Body of pancreas (tissue), 4 donors: ENCODE results near the gene SEMA3A. TPM values are rescaled to one million over a fixed set of nuclear protein-coding genes. Genes with fewer than 3 reads are reported as not detected.

Experiments used
- ATAC-seq: fragments of 150-250 bp; one replicate; pipeline ENCODE4 v1.9.1; 2016
- DNase-seq, 4 donors: peaks; one replicate each; pipeline ENCODE4 v3.0.0-alpha.2; 2019
- H3K27ac ChIP-seq, 4 donors: fragments of 200-600 bp; sonication (generic); 1 replicate in 3 of 4; 2 replicates in 1 of 4; pipeline versions ENCODE4 v1.5.1 to v1.6.1; 2016 to 2019; ENCODE audit warnings: mild to moderate bottlenecking in 1 of 4, mixed read lengths in 1 of 4, moderate library complexity in 1 of 4
- H3K27me3 ChIP-seq, 2 donors: fragments of 200-600 bp; sonication (generic); one replicate each; pipeline ENCODE4 v1.6.0; 2016; ENCODE audit warnings: mild to moderate bottlenecking in 1 of 2
- H3K36me3 ChIP-seq, 2 donors: fragments of 200-600 bp; sonication (generic); replicated peaks in 1 of 2; 2 replicates each; pipeline ENCODE4 v1.5.1; 2016; ENCODE audit warnings: low read depth in 2 of 2; ENCODE audit not compliant: insufficient read depth in 1 of 2
- H3K4me1 ChIP-seq: fragments of 200-600 bp; sonication (generic); one replicate; pipeline ENCODE4 v1.6.0; 2016
- H3K4me3 ChIP-seq, 2 donors: fragments of 200-600 bp; sonication (generic); 1 replicate in 1 of 2; 2 replicates in 1 of 2; pipeline ENCODE4 v1.5.1; 2016 to 2019
- H3K9me3 ChIP-seq, 3 donors: fragments of 200-600 bp; sonication (generic); 1 replicate in 2 of 3; 2 replicates in 1 of 3; pipeline ENCODE4 v1.5.1; 2016
- CTCF ChIP-seq, 7 experiments: fragments of 450-650 bp in 4 of 7; fragments of 200-600 bp in 3 of 7; sonication (generic) in 3 of 7; IDR thresholded peaks; one replicate each; pipeline ENCODE4 v1.5.1; 2016 to 2019; ENCODE audit warnings: antibody characterized with exemption in 7 of 7
- POLR2A ChIP-seq, 3 donors: fragments of 450-650 bp; IDR thresholded peaks; one replicate each; pipeline ENCODE4 v1.6.1; 2016; ENCODE audit warnings: antibody characterized with exemption in 3 of 3, mild to moderate bottlenecking in 2 of 3
- WGBS, 2 donors: methylation state at CpG; one replicate each; pipeline ENCODE4 v1.1.5; 2017; 5-methylcytosine and 5-hydroxymethylcytosine counted together
- intact Hi-C: fragments of 100-400 bp; cut with DNase I; formaldehyde crosslinking; loops from one replicate; pipeline ENCODE4 v1.15.1; 2023
- total RNA-seq, 2 donors: library from RNA; depleted of rRNA; stranded (reverse); fragments of >200 nt; gene quantifications; one replicate each; pipeline ENCODE4 v1.1.0, GENCODE V29; 2016

SEMA3A gene
- total RNA-seq, 2 donors from 2014 or later = 0.33 to 2.6 TPM

GRCh38 chr7:84193747-84194146 is 842 bp downstream of the SEMA3A start:
- H3K9me3 ChIP-seq = no peaks in the 10 kb centered on the region
- no peak overlapping the region for H3K4me3 ChIP-seq
- 15 to 34% methylated on average over 1 of the region's 1 CpG for WGBS, 2 donors
- ATAC-seq = no peak
- H3K36me3 ChIP-seq = no peaks in the 10 kb centered on the region
- intact Hi-C loops = no loop called here
- TF ChIP-seq CTCF (IDR thresholded peaks at IDR 0.05) = no peak
- no peak for TF ChIP-seq POLR2A (IDR thresholded peaks at IDR 0.05)
- peaks cover 0 to 9% of the 10 kb centered on the region in 2 donors for H3K27me3 ChIP-seq
- DNase-seq = no peak
- peaks cover 6% of the 10 kb centered on the region for H3K4me1 ChIP-seq
- H3K27ac ChIP-seq = no peak overlapping the region

- Histone ChIP-seq H3K36me3 (no peaks in the 10 kb centered on the region), H3K4me1 (peaks cover 6% of the 10 kb centered on the region), H3K9me3 (no peaks in the 10 kb centered on the region), H3K4me3 (no peak overlapping the region), H3K27me3 (peaks cover 0 to 9% of the 10 kb centered on the region in 2 donors), H3K27ac (no peak overlapping the region)
- no peak for ATAC-seq
- intact Hi-C loops = no loop called here
- no peak for TF ChIP-seq CTCF (IDR thresholded peaks at IDR 0.05)
- TF ChIP-seq POLR2A (IDR thresholded peaks at IDR 0.05) = no peak
- DNase-seq = no peak
- 69 to 74% methylated on average over 1 of the region's 1 CpG for WGBS, 2 donors
Observed at GRCh38 chr7:84191842-84192241, 2.7 kb downstream of the SEMA3A start.

GRCh38 chr7:84191261-84191660 is 3.3 kb downstream of the SEMA3A start:
- no peaks in the 10 kb centered on the region for H3K9me3 ChIP-seq
- intact Hi-C loops = no loop called here
- H3K4me1 ChIP-seq = peaks cover 6% of the 10 kb centered on the region
- H3K36me3 ChIP-seq = no peaks in the 10 kb centered on the region
- peaks cover 0 to 9% of the 10 kb centered on the region in 2 donors for H3K27me3 ChIP-seq
- DNase-seq (no peak), ATAC-seq (no peak)
- TF ChIP-seq POLR2A (IDR thresholded peaks at IDR 0.05) (no peak), CTCF (IDR thresholded peaks at IDR 0.05) (no peak)
- H3K27ac ChIP-seq = no peak overlapping the region
- H3K4me3 ChIP-seq = no peak overlapping the region

GRCh38 chr7:84190016-84190705 is 4.4 kb downstream of the SEMA3A start:
- H3K4me3 ChIP-seq = no peak overlapping the region
- peaks cover 6% of the 10 kb centered on the region for H3K4me1 ChIP-seq
- intact Hi-C loops = no loop called here
- ATAC-seq (no peak), DNase-seq (no peak)
- WGBS, 2 donors = 92 to 95% methylated on average over 1 of the region's 1 CpG
- no peaks in the 10 kb centered on the region for H3K36me3 ChIP-seq
- H3K27ac ChIP-seq = no peak overlapping the region
- H3K9me3 ChIP-seq = no peaks in the 10 kb centered on the region
- no peak for TF ChIP-seq POLR2A (IDR thresholded peaks at IDR 0.05)
- TF ChIP-seq CTCF (IDR thresholded peaks at IDR 0.05) = no peak
- H3K27me3 ChIP-seq = peaks cover 0 to 5% of the 10 kb centered on the region in 2 donors

GRCh38 chr7:84188786-84189405 is 5.7 kb downstream of the SEMA3A start:
- intact Hi-C loops = no loop called here
- Histone ChIP-seq H3K27me3 (no peaks in the 10 kb centered on the region), H3K9me3 (no peaks in the 10 kb centered on the region), H3K27ac (no peak overlapping the region), H3K36me3 (no peaks in the 10 kb centered on the region), H3K4me3 (no peak overlapping the region), H3K4me1 (no peaks in the 10 kb centered on the region)
- ATAC-seq = no peak
- DNase-seq = no peak
- no peak for TF ChIP-seq CTCF (IDR thresholded peaks at IDR 0.05)
- TF ChIP-seq POLR2A (IDR thresholded peaks at IDR 0.05) = no peak
